Measurements from ENCODE around the gene FANCI. TPM values are rescaled to one million over a fixed set of nuclear protein-coding genes. Genes with fewer than 3 reads are reported as not detected.

FANCI gene
- total and polyA plus RNA-seq, 2 of the 13 experiments (the other 11 are each of a cell fraction or from before 2014, with no cell fraction given): 15.7 to 68.8 TPM

DNA sequence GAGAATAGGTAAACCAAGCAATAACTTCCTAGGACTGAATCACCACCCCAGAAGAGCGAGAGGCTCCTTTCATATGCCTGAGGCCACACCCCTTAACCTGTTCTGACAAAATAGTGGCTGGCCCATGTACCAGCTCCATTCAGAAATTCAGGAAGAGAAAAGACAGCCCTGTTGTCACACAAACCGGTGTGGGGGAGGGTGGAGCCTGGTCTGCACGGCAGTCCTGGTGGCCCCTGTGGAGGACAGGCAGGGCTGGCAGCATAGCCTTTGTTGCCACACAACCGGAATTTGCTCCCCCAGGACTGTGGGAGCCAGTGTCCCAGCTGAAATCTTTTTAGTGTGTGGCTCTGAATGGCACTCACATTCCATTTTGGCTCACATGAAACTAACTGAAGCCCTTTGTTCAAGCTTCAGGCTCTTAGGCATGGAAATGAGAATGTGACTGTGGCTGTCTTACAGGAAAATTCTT, 46.2 kb upstream of the FANCI start (continued):
- TF ChIP-seq ARID5B (CRISPR knock-in tag; IDR thresholded peaks at IDR 0.05): peak; percentile 19; the same call in 1 of the 2 replicates
- no peak for TF ChIP-seq CERS6 (CRISPR knock-in tag; IDR thresholded peaks at IDR 0.05)
- TF ChIP-seq, protein P1, sequence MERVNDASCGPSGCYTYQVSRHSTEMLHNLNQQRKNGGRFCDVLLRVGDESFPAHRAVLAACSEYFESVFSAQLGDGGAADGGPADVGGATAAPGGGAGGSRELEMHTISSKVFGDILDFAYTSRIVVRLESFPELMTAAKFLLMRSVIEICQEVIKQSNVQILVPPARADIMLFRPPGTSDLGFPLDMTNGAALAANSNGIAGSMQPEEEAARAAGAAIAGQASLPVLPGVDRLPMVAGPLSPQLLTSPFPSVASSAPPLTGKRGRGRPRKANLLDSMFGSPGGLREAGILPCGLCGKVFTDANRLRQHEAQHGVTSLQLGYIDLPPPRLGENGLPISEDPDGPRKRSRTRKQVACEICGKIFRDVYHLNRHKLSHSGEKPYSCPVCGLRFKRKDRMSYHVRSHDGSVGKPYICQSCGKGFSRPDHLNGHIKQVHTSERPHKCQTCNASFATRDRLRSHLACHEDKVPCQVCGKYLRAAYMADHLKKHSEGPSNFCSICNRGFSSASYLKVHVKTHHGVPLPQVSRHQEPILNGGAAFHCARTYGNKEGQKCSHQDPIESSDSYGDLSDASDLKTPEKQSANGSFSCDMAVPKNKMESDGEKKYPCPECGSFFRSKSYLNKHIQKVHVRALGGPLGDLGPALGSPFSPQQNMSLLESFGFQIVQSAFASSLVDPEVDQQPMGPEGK (CRISPR knock-in tag; IDR thresholded peaks at IDR 0.05): peak; percentile 96
- TF ChIP-seq, protein P2, sequence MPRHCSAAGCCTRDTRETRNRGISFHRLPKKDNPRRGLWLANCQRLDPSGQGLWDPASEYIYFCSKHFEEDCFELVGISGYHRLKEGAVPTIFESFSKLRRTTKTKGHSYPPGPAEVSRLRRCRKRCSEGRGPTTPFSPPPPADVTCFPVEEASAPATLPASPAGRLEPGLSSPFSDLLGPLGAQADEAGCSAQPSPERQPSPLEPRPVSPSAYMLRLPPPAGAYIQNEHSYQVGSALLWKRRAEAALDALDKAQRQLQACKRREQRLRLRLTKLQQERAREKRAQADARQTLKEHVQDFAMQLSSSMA (CRISPR knock-in tag; IDR thresholded peaks at IDR 0.05): no peak
- TF ChIP-seq HNRNPL (IDR thresholded peaks at IDR 0.05; ENCODE audit: low read depth, low read length): peak; percentile 73; the same call in 1 of the 2 replicates
- TF ChIP-seq, protein P3, sequence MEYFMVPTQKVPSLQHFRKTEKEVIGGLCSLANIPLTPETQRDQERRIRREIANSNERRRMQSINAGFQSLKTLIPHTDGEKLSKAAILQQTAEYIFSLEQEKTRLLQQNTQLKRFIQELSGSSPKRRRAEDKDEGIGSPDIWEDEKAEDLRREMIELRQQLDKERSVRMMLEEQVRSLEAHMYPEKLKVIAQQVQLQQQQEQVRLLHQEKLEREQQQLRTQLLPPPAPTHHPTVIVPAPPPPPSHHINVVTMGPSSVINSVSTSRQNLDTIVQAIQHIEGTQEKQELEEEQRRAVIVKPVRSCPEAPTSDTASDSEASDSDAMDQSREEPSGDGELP (IDR thresholded peaks at IDR 0.05; ENCODE audit: borderline replicate concordance, low read depth): peak; percentile 47; the same call in 1 of the 2 replicates
- no peak for TF ChIP-seq ATAD3A (CRISPR knock-in tag; IDR thresholded peaks at IDR 0.05)
- TF ChIP-seq EP300 (IDR thresholded peaks at IDR 0.05; ENCODE audit: low read depth in 2 of 2, low read length in 2 of 2): 0 out of 4 replicates have a peak, but pooled peaks of 1 of the 2 experiments have one; percentile 7
- no peak for TF ChIP-seq EP300 (CRISPR knock-in tag; IDR thresholded peaks at IDR 0.05; ENCODE audit: borderline replicate concordance)
- no peak for TF ChIP-seq MAX (IDR thresholded peaks at IDR 0.05)
- no peak for TF ChIP-seq SOX13 (IDR thresholded peaks at IDR 0.05)
- TF ChIP-seq SOX13 (CRISPR knock-in tag; conservative IDR thresholded peaks at IDR 0.05 in 1 of 2, IDR thresholded peaks at IDR 0.05 in 1 of 2): peak in 1 of 2 experiments; percentile 61; a peak in 1 of 4 replicates
- TF ChIP-seq HOXD1 (CRISPR knock-in tag; IDR thresholded peaks at IDR 0.05): no peak
- TF ChIP-seq ZNF572 (CRISPR knock-in tag; IDR thresholded peaks at IDR 0.05): no peak
- TF ChIP-seq THAP8 (CRISPR knock-in tag; IDR thresholded peaks at IDR 0.05; ENCODE audit: borderline replicate concordance): no peak
- 0 out of 2 replicates have a peak, but pooled peaks have one; percentile 40 for TF ChIP-seq ZBTB34 (CRISPR knock-in tag; IDR thresholded peaks at IDR 0.05)

Measured in HepG2 (cell line).